GM19035 (cell line): ENCODE measurements around the gene NDUFA1.
"Not testable (repeated sequence)": the region's sequence is repeated elsewhere in the genome, so short reads cannot be mapped to it uniquely, and the experiment has no call there.

Experiments
- ATAC-seq: cut with Tn5 transposase; IDR thresholded peaks from one replicate; pipeline ENCODE4 v1.9.1; 2021; ENCODE audit not compliant: unreplicated experiment

The NDUFA1 gene

DNA sequence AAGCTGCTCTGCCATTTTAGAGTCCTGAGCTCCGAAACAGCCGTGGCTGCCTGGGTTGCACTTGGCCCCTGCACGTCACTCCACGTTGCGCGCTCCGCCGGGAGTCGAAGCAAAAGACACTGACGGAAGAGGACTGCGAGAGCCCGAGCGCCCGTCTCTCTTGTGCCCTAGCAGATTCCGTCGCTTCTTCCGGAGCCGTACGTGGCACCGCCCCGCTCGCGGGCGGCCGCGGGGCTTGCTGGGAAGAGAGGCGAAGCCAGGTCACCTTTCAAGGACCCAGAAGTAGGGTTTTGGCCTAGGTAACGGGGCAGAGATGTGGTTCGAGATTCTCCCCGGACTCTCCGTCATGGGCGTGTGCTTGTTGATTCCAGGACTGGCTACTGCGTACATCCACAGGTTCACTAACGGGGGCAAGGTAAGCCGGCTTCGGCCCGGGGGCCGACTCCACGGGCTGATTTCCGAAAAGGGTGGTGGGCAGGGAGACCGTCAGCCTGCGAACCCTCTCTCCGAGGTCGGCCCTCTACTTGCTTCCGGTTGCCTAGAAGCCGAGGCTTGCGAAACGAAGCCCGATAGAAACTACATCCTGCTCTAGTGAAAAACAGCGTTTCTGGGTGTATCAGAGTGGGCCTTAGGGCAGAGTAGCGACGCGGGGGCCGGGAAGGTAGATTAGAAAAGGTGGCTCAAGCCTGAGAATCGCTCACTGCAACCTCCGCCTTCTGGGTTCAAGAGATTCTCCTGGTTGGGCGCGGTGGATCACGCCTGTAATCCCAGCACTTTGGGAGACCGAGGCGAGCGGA lies at the start of gene NDUFA1, which contains the start of gene RNF113A:
Gene NDUFA1 (plus strand): TSS at position 234 of the 797 bp plus-strand sequence. CDS start 80 bp downstream, at position 314.
Gene RNF113A (minus strand): TSS at position 135 of the 797 bp plus-strand sequence. CDS start 120 bp downstream, at position 15.
- peak; percentile 93 for ATAC-seq

DNA sequence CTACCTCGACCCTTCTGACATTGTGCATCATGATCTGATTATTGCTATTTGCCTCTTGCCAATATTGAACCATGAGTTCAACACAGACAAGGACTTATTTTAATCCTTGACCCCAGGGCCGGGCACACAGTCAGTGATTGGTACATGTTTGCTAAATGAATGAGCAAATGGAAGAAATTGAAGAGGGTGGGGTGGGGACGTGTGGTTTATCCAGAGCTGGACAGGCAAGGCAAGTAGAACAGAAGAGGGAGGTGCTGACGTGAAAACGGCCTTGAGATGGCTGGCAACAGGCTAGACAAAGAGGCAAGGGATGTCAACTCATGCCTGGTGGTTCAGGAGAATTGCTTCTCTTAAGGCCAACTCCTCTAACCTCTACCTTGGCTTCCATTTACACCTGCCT lies 47.4 kb upstream of the NDUFA1 start:
- ATAC-seq, result not testable (repeated sequence)

DNA sequence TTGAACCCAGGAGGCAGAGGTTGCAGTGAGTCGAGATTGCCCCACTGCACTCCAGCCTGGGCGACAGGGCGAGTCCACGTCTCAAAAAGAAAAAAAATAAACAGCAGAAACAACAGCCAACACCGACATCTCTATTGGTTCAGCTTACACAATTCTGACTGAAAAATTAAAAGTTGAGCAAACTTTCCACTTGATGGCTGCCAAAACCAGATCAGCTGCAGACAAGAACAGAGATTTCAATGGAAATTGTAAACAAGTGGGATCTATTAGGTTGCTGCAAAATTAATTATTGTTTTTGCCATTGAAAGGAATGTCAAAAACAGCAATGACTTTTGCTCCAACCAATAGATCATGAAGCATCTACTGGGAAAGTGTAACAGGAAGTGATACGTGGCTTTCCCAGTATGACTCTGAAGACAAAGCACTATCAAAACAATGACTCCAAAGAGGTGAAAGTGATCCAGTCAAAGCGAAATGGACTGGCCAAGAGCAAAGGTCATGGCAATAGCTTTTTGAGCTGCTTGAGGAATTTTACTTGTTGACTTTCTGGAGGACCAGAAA lies 45.2 kb upstream of the NDUFA1 start:
- no peak for ATAC-seq

- no peak for ATAC-seq
Observed at GRCh38 chrX:119828446-119828845, 43.2 kb upstream of the NDUFA1 start.

- no peak for ATAC-seq
Observed at GRCh38 chrX:119833905-119834304, 37.7 kb upstream of the NDUFA1 start.

DNA sequence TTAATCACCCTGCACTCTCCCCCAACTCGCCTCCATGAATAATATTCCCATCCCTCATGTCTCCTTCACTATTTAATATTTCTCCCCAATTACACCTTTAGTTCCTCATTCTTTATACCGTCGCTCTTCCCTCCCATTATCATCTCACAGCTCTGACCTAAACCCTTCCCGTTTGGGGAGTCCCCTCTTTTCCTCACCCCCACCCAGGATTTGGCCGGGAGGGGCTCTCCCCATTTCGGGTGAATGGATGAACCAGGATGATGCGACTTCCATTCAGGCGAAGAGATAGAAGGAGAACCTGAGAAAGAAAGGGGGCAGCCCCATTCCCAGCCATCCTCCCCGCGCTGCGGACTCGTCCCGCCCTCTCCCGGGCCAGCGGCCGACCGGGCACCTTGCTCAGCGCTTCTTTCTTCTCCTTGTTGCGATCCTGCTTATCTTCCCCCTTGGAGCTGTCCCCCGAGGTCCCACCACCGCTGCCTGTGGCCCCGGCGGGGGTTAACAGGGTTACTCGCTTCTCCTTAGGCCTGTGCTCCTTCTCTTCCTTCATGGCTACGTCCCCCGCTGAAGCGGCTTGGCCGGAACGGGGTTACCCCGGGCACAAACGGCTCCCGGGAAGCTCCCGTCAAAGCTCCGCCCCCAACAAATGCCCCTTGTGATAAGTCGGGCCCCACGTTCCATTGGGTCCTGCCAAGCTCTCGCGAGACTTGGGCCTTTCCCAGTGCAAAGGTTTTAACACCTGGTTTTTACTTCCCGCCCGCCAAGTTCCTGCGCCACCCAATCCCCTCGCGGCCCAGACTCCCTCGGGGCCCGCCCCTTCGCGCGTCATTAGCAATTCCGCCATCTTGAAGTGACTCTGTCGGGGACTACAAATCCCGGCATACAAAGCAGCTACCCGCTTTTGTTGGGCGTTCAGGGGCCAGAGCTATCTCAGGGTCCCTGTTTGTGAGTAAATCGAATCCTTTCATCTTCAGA lies 19.0 kb upstream of the NDUFA1 start, which contains the start of gene UPF3B:
Gene UPF3B (minus strand): TSS at position 582 of the 972 bp plus-strand sequence. CDS start 35 bp downstream, at position 547.
- ATAC-seq, result peak; percentile 97

DNA sequence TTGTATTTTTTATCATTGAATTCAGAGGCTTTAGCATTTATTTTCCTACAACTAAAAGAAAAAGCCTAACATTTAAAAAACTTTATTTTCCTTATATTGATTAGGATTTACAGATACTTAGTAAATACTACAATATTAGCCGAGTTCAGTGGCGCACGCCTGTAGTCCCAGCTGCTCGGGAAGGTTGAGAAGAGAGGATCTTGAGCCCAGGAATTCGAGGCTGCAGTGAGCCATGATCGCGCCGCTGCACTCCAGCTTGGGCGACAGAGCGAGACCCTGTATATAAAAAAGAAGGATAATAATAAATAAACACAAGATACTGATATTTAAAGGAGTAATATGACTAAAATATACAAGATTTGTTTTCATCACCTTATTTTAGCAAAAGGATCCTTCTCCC lies 18.2 kb upstream of the NDUFA1 start:
- ATAC-seq, result no peak

DNA sequence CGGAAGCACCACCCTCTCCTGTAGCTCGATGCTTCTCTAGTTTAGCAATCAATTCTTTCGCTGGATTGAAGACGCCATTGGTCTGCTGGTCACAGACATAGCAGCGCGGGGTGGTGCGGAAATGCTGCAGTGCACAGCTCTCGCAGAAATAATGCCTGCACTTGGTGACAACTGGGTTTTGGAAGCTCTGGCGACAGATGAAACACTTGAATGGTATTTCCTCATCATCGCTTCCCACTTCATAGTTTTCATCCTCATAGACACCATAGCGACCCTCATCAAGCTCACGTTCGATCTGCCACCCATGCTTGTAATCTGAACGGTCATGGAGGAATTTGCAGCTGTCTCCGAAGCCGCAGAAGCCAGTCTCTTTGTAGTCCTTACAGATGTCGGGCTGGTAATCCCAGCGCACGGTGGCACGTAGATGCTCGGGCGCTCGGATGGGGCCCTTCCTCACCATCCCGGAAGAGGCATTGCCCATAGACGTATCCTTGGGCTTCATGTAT lies 953 bp upstream of the NDUFA1 start:
- ATAC-seq, result no peak

DNA sequence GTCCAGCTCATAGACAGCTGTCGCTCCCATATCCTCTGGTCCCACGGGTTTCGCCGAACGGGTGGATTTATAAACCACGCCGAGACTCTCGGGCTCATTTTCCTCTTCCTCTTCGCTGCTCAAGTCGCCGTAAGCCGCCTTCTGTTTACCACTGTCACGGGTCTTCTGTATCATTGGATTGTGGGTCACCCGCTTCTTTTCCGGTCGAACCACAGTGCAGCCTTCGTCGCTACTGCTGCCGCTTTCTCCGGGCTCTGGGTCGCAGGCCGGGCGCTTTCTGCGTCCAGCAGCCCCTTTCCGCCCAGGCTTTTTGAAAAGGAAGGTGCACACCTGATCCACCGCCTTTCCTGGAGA lies 410 bp upstream of the NDUFA1 start:
- peak; percentile 52 for ATAC-seq

GRCh38 chrX:119878740-119879139 lies 7.1 kb downstream of the NDUFA1 start:
- ATAC-seq, result no peak

- ATAC-seq, result peak; percentile 62
Observed at GRCh38 chrX:119880076-119880475, 8.4 kb downstream of the NDUFA1 start.

DNA sequence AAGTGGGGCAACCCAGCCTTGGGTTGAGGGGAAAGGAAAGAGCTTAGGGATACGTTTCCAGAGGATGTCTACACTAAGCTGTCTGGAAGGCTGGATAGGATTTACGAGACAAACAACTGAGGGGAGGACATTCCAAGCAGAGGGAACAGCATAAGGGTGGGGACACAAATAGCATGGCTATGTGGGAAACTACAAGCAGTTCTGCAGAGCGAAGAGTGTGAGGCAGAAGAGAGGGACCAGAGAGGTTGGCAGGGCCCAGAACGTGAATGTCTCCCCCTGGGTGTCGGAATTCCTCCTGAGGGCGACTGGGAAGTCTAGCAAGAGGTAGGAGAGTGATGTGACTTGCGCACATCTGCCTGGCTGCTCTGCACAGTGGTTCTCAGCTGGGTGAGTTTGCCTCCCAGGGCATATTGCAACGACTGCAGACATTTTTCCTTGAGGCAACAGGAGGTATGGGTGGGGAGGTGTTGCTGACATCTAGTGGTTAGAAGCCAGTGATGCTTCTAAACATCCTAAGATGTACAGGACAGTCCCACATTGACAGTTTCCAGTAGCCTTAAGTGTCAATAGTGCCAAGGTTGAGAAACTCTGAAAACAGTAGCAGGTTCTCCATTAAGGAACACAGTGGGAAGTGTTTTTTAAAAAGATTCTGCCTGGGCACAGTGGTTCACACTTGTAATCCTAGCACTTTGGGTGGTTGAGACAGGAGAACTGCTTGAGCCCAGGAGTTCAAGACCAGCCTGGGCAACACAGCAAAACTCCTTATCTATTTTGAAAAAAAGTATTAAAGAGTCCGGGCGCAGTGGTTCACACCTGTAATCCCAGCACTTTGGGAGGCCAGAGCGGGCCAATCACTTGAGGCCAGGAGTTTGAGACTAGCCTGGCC lies 9.2 kb downstream of the NDUFA1 start:
- peak; percentile 85 for ATAC-seq

GRCh38 chrX:119885554-119886428 lies 14.2 kb downstream of the NDUFA1 start:
- no peak for ATAC-seq

DNA sequence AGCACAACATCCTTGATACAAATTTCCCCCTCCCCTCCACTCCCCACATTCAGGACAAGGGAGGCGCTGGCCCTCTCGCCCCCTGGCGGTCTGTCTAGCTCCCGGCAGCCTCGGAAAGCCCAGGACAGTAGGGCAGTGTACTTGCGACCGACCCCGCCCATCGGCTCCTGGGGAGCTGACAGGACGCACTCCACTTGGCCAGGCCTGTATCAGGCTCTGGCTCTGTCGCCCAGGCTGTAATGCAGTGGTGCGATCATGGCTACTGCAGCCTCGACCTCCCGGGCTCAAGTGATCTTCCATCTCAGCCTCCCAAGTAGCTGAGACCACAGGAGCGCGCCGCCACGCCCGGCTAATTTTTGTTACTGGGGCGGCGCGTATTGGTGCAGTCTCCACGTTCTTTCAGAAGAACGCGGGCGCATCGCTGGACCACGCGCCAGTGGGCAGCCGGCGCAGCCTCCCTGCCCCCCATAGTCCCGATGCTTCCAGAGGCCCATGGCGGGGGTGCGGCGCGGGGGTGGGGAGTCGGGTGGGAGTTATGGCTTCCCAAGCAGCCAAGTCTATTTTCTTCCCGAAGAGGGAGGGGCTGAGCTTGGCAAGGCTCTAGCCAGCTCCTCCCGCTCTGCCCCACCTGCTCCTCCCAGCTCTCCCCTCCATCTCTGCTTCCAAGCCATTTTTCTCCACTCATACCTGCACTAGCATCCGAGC lies 16.2 kb downstream of the NDUFA1 start:
- ATAC-seq, result no peak

GRCh38 chrX:119890626-119891025 lies 19.0 kb downstream of the NDUFA1 start:
- not testable (repeated sequence) for ATAC-seq

- ATAC-seq, result not testable (repeated sequence)
Observed at GRCh38 chrX:119891961-119892692, 20.5 kb downstream of the NDUFA1 start.

DNA sequence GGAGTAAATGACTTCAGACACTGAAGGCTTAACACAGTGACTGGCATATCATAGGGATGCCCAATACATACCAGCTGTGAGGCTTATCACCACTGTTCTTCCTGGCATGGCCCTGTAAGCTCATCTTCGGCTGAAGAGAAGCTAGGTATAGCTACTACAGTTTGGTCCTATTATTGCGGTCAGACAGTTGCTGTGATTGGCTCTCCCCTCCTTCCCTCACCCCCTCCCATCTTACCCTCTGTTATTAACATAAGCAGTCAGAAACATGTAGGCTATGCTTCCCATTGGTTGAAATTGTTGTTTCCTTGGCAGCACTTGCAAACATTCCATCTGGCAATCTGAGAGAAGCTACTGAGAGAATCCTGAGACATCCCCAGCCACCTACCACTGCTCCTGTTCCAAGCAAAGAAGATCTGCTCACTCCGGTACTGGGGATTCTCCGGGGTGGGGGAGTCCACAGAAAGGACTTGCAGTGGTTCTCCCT lies 24.3 kb downstream of the NDUFA1 start, which contains the start of gene AKAP14:
Gene AKAP14 (plus strand): TSS at position 51 of the 484 bp plus-strand sequence. CDS start 7,331 bp downstream, outside the sequence.
- no peak for ATAC-seq
